ENCODE data around the gene TRAPPC4.

DNA sequence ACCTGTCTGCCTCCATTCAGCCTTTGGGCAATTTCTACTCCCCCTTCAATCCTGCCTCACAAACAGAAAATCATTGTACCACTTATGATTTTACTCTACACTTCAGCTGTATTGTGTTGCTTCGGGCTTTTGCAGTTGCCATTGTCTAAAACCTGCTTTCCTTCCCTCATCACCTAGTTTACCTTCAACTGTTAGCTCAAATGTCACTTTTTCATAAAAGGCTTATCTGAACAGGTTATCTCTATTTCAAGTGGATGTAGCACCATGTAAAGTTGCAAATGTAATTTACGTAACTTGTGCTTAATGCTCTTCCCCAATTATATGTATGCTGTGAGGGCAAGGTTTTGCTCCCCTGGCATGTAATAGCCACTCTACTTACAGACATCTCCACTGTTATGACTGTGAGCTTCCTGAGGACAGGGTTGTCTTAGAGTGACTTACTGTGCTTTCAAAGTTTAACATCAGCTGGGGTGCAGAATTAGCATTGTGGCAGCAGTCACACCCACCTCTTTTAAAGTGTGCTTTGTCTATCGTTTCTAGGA, 5.9 kb upstream of the TRAPPC4 start:
- TF ChIP-seq, protein P1, sequence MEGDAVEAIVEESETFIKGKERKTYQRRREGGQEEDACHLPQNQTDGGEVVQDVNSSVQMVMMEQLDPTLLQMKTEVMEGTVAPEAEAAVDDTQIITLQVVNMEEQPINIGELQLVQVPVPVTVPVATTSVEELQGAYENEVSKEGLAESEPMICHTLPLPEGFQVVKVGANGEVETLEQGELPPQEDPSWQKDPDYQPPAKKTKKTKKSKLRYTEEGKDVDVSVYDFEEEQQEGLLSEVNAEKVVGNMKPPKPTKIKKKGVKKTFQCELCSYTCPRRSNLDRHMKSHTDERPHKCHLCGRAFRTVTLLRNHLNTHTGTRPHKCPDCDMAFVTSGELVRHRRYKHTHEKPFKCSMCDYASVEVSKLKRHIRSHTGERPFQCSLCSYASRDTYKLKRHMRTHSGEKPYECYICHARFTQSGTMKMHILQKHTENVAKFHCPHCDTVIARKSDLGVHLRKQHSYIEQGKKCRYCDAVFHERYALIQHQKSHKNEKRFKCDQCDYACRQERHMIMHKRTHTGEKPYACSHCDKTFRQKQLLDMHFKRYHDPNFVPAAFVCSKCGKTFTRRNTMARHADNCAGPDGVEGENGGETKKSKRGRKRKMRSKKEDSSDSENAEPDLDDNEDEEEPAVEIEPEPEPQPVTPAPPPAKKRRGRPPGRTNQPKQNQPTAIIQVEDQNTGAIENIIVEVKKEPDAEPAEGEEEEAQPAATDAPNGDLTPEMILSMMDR (IDR thresholded peaks at IDR 0.05 in 4 of 5, conservative IDR thresholded peaks at IDR 0.05 in 1 of 5) = no peak
- TF ChIP-seq POLR2A (IDR thresholded peaks at IDR 0.05) = no peak
